AG04449 (cell line): ENCODE results near the gene PHF5A.

Experiments used
- CTCF ChIA-PET: fragments of 350-600 bp; formaldehyde crosslinking; extraction: SDS; loops from one replicate; lab custom pipeline; 2021; ENCODE audit warnings: antibody characterized with exemption; lab: Yijun Ruan, JAX
- POLR2A ChIA-PET: fragments of 400-600, 350-600 bp; formaldehyde crosslinking; extraction: SDS; loops from one replicate; lab custom pipeline; 2020; ENCODE audit warnings: antibody characterized with exemption, inconsistent platforms; lab: Yijun Ruan, JAX
- DNase-seq: peaks from one replicate; pipeline ENCODE4 v3.0.0-alpha.2; 2010; ENCODE audit warnings: low read depth, low spot score
- H3K4me3 ChIP-seq: 2 replicates; pipeline ENCODE4 v1.5.1; 2011; ENCODE audit warnings: low read depth, mild to moderate bottlenecking, control low read depth, low read length
- TF ChIP-seq, protein P1 (sequence below): IDR thresholded peaks from one replicate; pipeline ENCODE4 v1.5.1; 2011; ENCODE audit warnings: mild to moderate bottlenecking, moderate library complexity, low read length, control low read depth, inconsistent platforms; ENCODE audit not compliant: insufficient read depth; ENCODE audit errors: missing control alignments

The PHF5A gene

DNA sequence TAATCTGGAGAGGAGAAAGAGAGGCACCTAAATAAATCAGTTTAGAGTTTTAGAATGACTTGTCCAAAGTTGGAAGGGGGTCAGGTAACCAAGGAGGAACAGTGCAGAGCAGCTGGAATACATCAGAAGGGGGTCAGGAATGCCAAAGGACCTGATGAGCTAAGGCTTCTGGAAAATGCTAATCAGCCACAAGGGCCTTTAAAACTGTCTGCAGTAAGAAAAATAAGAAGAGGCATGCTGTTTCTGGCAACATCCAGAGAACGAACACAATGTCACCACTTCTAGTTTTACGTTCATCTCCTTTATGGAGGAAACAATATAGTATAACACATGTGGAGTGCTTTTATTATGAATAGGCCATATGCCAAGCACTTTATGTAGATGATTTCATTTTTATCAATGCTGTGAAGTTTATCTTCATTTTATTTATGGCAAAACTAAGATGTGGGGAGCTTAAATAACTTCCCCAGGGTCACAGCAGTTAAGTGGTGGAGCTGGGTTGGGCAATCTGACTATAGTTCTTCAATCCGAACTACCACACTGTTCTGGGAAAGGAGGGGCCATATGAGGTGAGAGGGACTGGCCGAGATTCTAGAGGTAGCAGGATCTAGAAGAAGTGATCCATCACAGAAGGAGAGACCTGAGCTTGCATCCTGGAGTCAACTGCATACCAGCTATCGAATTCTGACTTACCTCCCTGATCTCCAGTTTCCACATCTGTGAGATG, 23.0 kb upstream of the PHF5A start:
- ChIA-PET POLR2A (no interaction called here), CTCF (interaction anchor here (1.2 to 2.7 kb wide), 4 partner anchors 9 to 28 kb away, joined by 3 to 11 read pairs (median 8); no protein-coding TSS in a partner anchor)
- TF ChIP-seq, protein P1, sequence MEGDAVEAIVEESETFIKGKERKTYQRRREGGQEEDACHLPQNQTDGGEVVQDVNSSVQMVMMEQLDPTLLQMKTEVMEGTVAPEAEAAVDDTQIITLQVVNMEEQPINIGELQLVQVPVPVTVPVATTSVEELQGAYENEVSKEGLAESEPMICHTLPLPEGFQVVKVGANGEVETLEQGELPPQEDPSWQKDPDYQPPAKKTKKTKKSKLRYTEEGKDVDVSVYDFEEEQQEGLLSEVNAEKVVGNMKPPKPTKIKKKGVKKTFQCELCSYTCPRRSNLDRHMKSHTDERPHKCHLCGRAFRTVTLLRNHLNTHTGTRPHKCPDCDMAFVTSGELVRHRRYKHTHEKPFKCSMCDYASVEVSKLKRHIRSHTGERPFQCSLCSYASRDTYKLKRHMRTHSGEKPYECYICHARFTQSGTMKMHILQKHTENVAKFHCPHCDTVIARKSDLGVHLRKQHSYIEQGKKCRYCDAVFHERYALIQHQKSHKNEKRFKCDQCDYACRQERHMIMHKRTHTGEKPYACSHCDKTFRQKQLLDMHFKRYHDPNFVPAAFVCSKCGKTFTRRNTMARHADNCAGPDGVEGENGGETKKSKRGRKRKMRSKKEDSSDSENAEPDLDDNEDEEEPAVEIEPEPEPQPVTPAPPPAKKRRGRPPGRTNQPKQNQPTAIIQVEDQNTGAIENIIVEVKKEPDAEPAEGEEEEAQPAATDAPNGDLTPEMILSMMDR: no peak
- no peak for DNase-seq
- no peak overlapping the region for H3K4me3 ChIP-seq

DNA sequence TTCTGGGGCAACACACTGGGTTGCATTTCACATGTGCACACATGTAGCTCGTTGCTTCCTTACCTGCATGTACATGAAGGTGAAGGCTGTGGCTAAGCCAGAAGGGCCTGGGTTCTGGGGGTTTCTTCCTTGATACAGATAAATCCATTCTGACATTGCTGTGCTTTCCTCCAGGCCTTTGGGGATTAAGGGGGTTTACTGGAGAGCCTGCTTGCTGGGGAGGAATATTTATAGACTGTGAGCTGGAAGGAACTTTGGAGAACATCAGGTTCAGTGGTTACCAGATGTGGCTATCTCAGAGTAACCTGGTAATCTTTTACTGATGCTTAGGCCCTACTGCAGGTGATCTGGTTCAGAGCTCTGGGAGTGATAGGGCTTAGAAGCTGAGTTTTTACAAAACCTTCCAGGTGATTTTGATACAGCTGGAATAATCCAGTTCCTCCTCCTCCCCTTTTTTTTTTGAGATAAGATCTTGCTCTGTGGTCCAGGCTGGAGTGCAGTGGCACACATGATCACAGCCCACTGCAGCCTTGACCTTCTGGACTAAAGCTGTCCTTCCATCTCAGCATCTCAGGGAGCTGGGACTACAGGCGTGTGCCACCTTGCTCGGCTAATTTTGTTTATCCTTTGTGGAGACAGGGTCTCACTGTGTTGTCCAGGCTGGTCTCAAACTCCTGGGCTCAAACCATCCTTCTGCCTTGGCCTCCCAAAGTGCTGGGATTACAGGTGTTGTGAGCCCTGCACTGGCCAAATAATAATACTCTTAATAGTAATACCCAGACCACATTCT, 20.3 kb upstream of the PHF5A start:
- DNase-seq: no peak
- no peak overlapping the region for H3K4me3 ChIP-seq
- TF ChIP-seq, protein P1: no peak
- POLR2A ChIA-PET: no interaction called here
- CTCF ChIA-PET: interaction anchor here (1.2 to 2.1 kb wide), 2 partner anchors 9 to 29 kb away, joined by 4 to 10 read pairs; no protein-coding TSS in a partner anchor

GRCh38 chr22:41488076-41488475, 19.6 kb upstream of the PHF5A start:
- no peak overlapping the region for H3K4me3 ChIP-seq
- ChIA-PET CTCF (interaction anchor here (2.1 kb wide), 1 partner anchor 29 kb away, joined by 10 read pairs; no protein-coding TSS in a partner anchor), POLR2A (no interaction called here)
- DNase-seq: no peak
- TF ChIP-seq, protein P1: no peak

DNA sequence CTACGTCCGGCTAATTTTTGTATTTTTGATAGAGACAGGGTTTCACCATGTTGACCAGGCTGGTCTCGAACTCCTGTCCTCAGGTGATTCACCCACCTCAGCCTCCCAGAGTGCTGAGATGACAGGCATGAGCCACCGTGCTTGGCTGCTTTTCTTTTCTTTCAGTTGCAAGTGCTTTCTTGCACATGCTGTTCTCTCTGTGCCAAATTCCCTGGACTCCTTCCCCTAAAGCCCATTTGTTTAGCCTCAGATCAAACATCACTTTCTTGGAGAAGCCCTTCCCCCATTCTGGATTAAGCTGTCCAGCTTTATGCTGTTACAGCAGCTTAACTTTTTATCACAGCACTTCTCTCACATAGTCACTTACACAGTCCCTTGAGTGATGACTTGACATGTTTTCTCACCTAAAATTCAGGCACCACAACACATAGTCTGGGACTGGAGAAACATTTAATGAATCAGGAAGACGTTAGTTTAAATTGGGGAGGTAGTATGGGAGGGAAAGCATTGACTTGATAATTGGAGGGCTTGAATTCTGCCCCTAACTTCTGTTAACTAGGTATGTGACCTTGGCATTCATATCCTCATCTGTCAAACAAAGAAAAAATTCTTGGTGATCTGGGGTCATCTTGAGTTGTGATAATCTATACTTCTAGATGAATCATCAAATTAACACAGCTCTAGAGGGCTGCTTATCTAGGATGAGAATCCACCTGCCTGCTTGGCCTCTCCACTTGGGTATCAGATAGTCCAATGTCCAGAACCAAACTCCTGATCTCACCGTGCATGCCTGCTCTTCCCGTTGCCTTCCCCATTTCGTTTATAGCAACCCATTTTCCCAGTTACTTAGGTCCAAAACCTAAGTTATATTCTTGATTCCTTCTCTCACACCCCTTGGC, 18.8 kb upstream of the PHF5A start:
- TF ChIP-seq, protein P1: no peak
- no peak for DNase-seq
- POLR2A ChIA-PET: no interaction called here
- CTCF ChIA-PET: interaction anchor here (2.1 kb wide), 1 partner anchor 30 kb away, joined by 10 read pairs; no protein-coding TSS in a partner anchor
- no peak overlapping the region for H3K4me3 ChIP-seq

DNA sequence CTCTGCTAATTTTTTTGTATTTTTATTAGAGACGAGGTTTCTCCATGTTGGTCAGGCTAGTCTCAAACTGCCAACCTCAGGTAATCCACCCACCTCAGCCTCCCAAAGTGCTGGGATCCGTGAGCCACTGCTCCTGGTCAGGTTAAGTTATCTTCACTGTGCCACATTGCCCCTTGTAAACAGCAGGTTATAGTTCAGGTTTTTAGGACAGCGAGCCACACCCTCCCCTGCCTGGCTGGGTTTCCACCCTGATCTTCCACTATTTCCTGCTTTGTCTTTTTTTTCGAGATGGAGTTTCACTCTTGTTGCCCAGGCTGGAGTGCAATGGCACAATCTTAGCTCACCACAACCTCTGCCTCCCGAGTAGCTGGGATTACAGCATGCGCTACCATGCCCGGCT, 16.5 kb upstream of the PHF5A start:
- CTCF ChIA-PET: interaction anchor here (1.1 to 1.4 kb wide), 2 partner anchors 33 to 82 kb away, joined by 4 to 5 read pairs; no protein-coding TSS in a partner anchor
- H3K4me3 ChIP-seq: no peak overlapping the region
- POLR2A ChIA-PET: no interaction called here
- DNase-seq: no peak
- TF ChIP-seq, protein P1: no peak
